ENCODE measurements around the gene MME.

DNA sequence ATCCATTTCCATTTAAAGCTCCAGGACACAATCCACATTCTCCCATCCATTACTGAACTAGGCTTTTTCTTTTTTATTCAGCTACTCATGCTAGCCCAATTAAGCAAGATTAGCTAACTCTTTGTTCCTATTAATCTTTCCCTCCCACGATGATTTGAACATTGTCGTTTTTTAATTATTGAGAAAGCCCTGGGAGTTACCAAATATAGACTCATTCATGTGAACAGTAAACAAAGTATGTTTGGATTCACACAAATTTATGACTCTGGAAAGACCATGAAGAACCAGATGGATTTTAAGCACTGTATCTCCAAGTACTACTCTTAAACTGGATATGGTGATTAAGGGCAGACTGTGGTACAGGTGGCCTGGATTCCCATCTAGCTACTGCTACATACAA lies 131.1 kb downstream of the MME start:
- TF ChIP-seq, protein P1, sequence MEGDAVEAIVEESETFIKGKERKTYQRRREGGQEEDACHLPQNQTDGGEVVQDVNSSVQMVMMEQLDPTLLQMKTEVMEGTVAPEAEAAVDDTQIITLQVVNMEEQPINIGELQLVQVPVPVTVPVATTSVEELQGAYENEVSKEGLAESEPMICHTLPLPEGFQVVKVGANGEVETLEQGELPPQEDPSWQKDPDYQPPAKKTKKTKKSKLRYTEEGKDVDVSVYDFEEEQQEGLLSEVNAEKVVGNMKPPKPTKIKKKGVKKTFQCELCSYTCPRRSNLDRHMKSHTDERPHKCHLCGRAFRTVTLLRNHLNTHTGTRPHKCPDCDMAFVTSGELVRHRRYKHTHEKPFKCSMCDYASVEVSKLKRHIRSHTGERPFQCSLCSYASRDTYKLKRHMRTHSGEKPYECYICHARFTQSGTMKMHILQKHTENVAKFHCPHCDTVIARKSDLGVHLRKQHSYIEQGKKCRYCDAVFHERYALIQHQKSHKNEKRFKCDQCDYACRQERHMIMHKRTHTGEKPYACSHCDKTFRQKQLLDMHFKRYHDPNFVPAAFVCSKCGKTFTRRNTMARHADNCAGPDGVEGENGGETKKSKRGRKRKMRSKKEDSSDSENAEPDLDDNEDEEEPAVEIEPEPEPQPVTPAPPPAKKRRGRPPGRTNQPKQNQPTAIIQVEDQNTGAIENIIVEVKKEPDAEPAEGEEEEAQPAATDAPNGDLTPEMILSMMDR (IDR thresholded peaks at IDR 0.05), result no peak
- TF ChIP-seq POLR2A (IDR thresholded peaks at IDR 0.05), result no peak

Measured in uterus (tissue), 2 donors.